Upper lobe of left lung (tissue), 6 donors: ENCODE data around the gene GSG1L. TPM values are rescaled to one million over a fixed set of nuclear protein-coding genes. Genes with fewer than 3 reads are reported as not detected.

Source experiments
- ATAC-seq, 2 donors: fragments of 200-7000 bp; cut with Tn5 transposase; one replicate each; pipeline ENCODE4 v1.9.1; 2022; ENCODE audit warnings: mild to moderate bottlenecking in 2 of 2, moderate library complexity in 2 of 2; ENCODE audit not compliant: low FRiP score in 2 of 2
- DNase-seq, 2 donors: peaks; one replicate each; pipeline ENCODE4 v3.0.0-alpha.2; 2019 to 2020
- H3K27ac ChIP-seq, 4 donors: fragments of 200-600 bp; sonication (generic); one replicate each; pipeline ENCODE4 v1.5.1; 2016 to 2019
- H3K27me3 ChIP-seq, 4 donors: fragments of 200-600 bp; sonication (generic); one replicate each; pipeline ENCODE4 v1.5.1; 2017 to 2019
- H3K36me3 ChIP-seq, 4 donors: fragments of 200-600 bp; sonication (generic); one replicate each; pipeline ENCODE4 v1.5.1; 2016 to 2019
- H3K4me1 ChIP-seq, 4 donors: fragments of 200-600 bp; sonication (generic); one replicate each; pipeline ENCODE4 v1.5.1; 2018 to 2019
- H3K4me3 ChIP-seq, 4 donors: fragments of 200-600 bp; sonication (generic); one replicate each; pipeline ENCODE4 v1.5.1; 2017 to 2019; ENCODE audit warnings: mild to moderate bottlenecking in 2 of 4, moderate library complexity in 1 of 4
- H3K9me3 ChIP-seq, 4 donors: fragments of 200-600 bp; sonication (generic); one replicate each; pipeline ENCODE4 v1.5.1; 2018 to 2019
- CTCF ChIP-seq, 6 experiments: fragments of 450-650 bp in 4 of 6; fragments of 200-600 bp in 2 of 6; sonication (generic) in 2 of 6; IDR thresholded peaks; one replicate each; pipeline ENCODE4 v1.5.1; 2016 to 2019; ENCODE audit warnings: antibody characterized with exemption in 6 of 6
- EP300 ChIP-seq, 4 donors: sonication (generic); formaldehyde crosslinking; IDR thresholded peaks; one replicate each; pipeline ENCODE4 v1.5.1; 2017; ENCODE audit warnings: antibody characterized with exemption in 4 of 4, control low read depth in 2 of 4
- POLR2A ChIP-seq, 4 donors: fragments of 450-650 bp; IDR thresholded peaks; one replicate each; pipeline ENCODE4 v1.5.1; 2016 to 2017; ENCODE audit warnings: antibody characterized with exemption in 4 of 4, mild to moderate bottlenecking in 2 of 4
- POLR2AphosphoS5 ChIP-seq, 2 donors: sonication (generic); formaldehyde crosslinking; IDR thresholded peaks; one replicate each; pipeline ENCODE4 v1.5.1; 2017; ENCODE audit warnings: antibody characterized with exemption in 2 of 2
- WGBS, 2 donors: methylation state at CpG; one replicate each; pipeline ENCODE4 v1.1.5; 2017 to 2018; 5-methylcytosine and 5-hydroxymethylcytosine counted together
- total RNA-seq, 6 donors: library from RNA; depleted of rRNA in 4 of 6; stranded (reverse); fragments of >200 nt in 4 of 6; gene quantifications; one replicate each; pipeline versions ENCODE4 v1.1.0 to v1.2.1, GENCODE V29; 2016 to 2021
- donor health status: DM: no; HTN: no; CAD: no; lungs with moderate emphysema.
- donor health status: DM: no; HTN: yes; CAD: no; lungs with severe emphysema.

Gene GSG1L
- total RNA-seq, 6 donors from 2014 or later: 2.2 TPM; not detected in 5

DNA sequence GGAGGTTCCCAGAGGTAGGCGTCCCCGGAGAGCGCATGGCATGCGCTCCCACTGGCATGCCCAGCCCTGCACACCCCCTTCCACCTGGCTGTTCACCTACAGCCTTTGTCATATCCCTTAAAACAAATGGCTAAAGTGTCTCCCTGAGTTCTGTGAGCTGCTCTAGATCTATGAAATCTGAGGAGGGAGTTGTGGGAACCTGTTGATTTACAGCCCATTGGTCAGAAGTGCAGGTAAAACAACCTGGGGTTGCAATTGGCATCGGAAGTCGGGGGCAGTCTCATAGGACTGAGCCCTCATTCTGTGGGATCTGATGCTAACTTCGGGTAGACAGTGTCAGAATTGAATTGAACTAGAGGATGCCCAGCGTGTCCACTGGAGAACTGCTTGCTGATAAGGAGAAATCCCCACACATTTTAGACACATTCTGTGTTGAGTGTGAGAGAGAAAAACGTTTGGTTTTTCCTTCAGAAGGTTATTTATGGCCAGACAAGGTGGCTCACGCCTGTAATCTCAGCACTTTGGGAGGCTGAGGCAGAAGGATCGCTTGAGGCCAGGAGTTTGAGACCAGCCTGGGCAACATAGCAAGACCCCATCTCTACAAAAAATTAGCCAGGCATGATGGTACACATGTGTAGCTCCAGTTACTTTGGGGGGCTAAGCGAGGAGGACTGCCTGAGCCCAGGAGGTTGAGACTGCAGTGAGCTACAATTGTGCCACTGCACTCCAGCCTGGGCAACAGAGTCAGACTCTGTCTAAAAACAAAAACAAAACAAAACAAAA is 22.1 kb upstream of the GSG1L start:
- H3K4me1 ChIP-seq: no peaks in the 10 kb centered on the region
- no peaks in the 10 kb centered on the region for H3K27me3 ChIP-seq
- no peak overlapping the region for H3K4me3 ChIP-seq
- no peak for TF ChIP-seq POLR2AphosphoS5 (IDR thresholded peaks at IDR 0.05)
- TF ChIP-seq CTCF (IDR thresholded peaks at IDR 0.05): no peak
- TF ChIP-seq POLR2A (IDR thresholded peaks at IDR 0.05): no peak
- no peak for TF ChIP-seq EP300 (IDR thresholded peaks at IDR 0.05)
- no peaks in the 10 kb centered on the region for H3K36me3 ChIP-seq
- ATAC-seq: no peak
- no peak for DNase-seq
- H3K9me3 ChIP-seq: no peaks in the 10 kb centered on the region
- H3K27ac ChIP-seq: no peak overlapping the region
- WGBS, 2 donors: 77 to 83% methylated on average over 12 of the region's 12 CpGs

DNA sequence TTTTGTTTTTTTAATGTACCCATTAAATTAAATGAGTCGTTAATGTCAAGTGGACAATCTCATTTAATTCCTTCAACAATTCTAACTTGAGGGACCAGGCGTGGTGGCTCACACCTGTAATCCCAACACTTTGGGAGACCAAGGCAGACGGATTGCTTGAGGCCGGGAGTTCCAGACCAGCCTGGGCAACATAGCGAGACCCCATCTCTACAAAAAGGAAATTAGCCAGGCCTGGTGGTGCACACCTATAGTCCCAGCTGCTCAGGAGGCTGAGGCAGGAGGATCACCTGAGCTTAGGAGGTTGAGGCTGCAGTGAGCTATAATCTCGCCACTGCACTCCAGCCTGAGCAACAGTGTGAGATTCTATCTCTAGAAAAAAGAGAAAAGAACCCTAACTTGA is 20.7 kb upstream of the GSG1L start:
- TF ChIP-seq EP300 (IDR thresholded peaks at IDR 0.05) (no peak), CTCF (IDR thresholded peaks at IDR 0.05) (no peak), POLR2AphosphoS5 (IDR thresholded peaks at IDR 0.05) (no peak), POLR2A (IDR thresholded peaks at IDR 0.05) (no peak)
- no peak overlapping the region for H3K4me3 ChIP-seq
- H3K4me1 ChIP-seq: no peaks in the 10 kb centered on the region
- DNase-seq (no peak), ATAC-seq (no peak)
- no peaks in the 10 kb centered on the region for H3K9me3 ChIP-seq
- H3K27me3 ChIP-seq: no peaks in the 10 kb centered on the region
- no peak overlapping the region for H3K27ac ChIP-seq
- H3K36me3 ChIP-seq: no peaks in the 10 kb centered on the region
- WGBS, 2 donors: 92 to 95% methylated on average over 5 to 6 of the region's 6 CpGs

DNA sequence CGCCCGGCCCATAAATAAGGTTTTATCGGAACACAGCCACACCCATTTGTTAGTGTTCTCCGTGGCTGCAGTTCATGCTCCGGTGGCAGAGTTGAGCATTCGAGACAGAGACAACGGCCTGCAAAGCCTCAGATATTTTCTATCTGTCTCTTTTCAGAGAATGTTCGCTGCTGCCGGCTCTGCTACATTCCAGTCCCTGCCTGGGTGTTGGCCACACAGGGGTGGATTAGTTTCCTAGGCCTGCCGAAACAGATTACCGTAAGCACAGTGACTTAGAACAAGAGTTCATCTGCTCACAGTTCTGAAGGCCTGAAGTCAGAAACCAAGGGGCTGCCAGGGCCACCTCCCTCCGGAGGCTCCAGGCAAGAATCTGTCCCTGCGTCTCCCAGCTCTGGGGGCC is 19.1 kb upstream of the GSG1L start:
- WGBS, 2 donors: 80 to 86% methylated on average over 12 to 13 of the region's 13 CpGs
- no peaks in the 10 kb centered on the region for H3K27me3 ChIP-seq
- no peaks in the 10 kb centered on the region for H3K36me3 ChIP-seq
- DNase-seq: no peak
- no peak overlapping the region for H3K27ac ChIP-seq
- H3K9me3 ChIP-seq: no peaks in the 10 kb centered on the region
- no peaks in the 10 kb centered on the region for H3K4me1 ChIP-seq
- no peak overlapping the region for H3K4me3 ChIP-seq
- no peak for TF ChIP-seq POLR2A (IDR thresholded peaks at IDR 0.05)
- TF ChIP-seq EP300 (IDR thresholded peaks at IDR 0.05): no peak
- no peak for TF ChIP-seq CTCF (IDR thresholded peaks at IDR 0.05)
- TF ChIP-seq POLR2AphosphoS5 (IDR thresholded peaks at IDR 0.05): no peak
- ATAC-seq: no peak

GRCh38 chr16:28081391-28081968 is 18.0 kb upstream of the GSG1L start:
- 79 to 89% methylated on average over 6 to 9 of the region's 9 CpGs for WGBS, 2 donors
- Histone ChIP-seq H3K36me3 (no peaks in the 10 kb centered on the region), H3K4me3 (no peak overlapping the region), H3K9me3 (no peaks in the 10 kb centered on the region), H3K27me3 (no peaks in the 10 kb centered on the region), H3K27ac (no peak overlapping the region), H3K4me1 (no peaks in the 10 kb centered on the region)
- TF ChIP-seq EP300 (IDR thresholded peaks at IDR 0.05): no peak
- no peak for TF ChIP-seq POLR2A (IDR thresholded peaks at IDR 0.05)
- TF ChIP-seq POLR2AphosphoS5 (IDR thresholded peaks at IDR 0.05): no peak
- TF ChIP-seq CTCF (IDR thresholded peaks at IDR 0.05): no peak
- DNase-seq: no peak
- ATAC-seq: no peak
